ENCODE results near the gene TRAIP. TPM values are rescaled to one million over a fixed set of nuclear protein-coding genes. Genes with fewer than 3 reads are reported as not detected.

The TRAIP gene
- total RNA-seq, 2 donors from 2014 or later, result 2.8 to 7.7 TPM

GRCh38 chr3:49791571-49791970 lies 64.8 kb downstream of the TRAIP start:
- intact Hi-C loops (cut with DNase I), result no loop called here
- H3K36me3 ChIP-seq, result no peaks in the 10 kb centered on the region
- no peak for DNase-seq (ENCODE audit: low spot score)

GRCh38 chr3:49790626-49791411 lies 65.5 kb downstream of the TRAIP start:
- Histone ChIP-seq H3K4me3 (no peak overlapping the region), H3K36me3 (no peaks in the 10 kb centered on the region), H3K4me1 (replicated peaks) (no peaks in the 10 kb centered on the region), H3K9me3 (no peaks in the 10 kb centered on the region), H3K27me3 (replicated peaks; ENCODE audit: insufficient read depth) (no peaks in the 10 kb centered on the region), H3K27ac (no peak overlapping the region)
- WGBS, result 63% methylated on average over 9 of the region's 9 CpGs
- intact Hi-C loops (cut with DNase I), result no loop called here
- DNase-seq (ENCODE audit: low spot score), result no peak
- TF ChIP-seq POLR2AphosphoS5 (IDR thresholded peaks at IDR 0.05) (no peak), CTCF (IDR thresholded peaks at IDR 0.05) (no peak), POLR2A (IDR thresholded peaks at IDR 0.05) (no peak)

More at GRCh38 chr3:49791571-49791970, 64.8 kb downstream of the TRAIP start:
- TF ChIP-seq POLR2A (IDR thresholded peaks at IDR 0.05), result no peak
- TF ChIP-seq CTCF (IDR thresholded peaks at IDR 0.05), result no peak
- no peak for TF ChIP-seq POLR2AphosphoS5 (IDR thresholded peaks at IDR 0.05)
- H3K27ac ChIP-seq, result no peak overlapping the region
- 94% methylated on average over 4 of the region's 4 CpGs for WGBS
- no peaks in the 10 kb centered on the region for H3K27me3 ChIP-seq (replicated peaks; ENCODE audit: insufficient read depth)
- H3K4me3 ChIP-seq, result no peak overlapping the region
- H3K9me3 ChIP-seq, result no peaks in the 10 kb centered on the region
- H3K4me1 ChIP-seq (replicated peaks), result no peaks in the 10 kb centered on the region

- intact Hi-C loops (cut with DNase I), result loop anchor here (5.0 kb wide), 1 partner anchor 66 kb away; the partner anchor contains the start of gene GMPPB
These were observed 68.3 kb downstream of the TRAIP start for GRCh38 chr3:49788056-49788455.

GRCh38 chr3:49787536-49787935 lies 68.8 kb downstream of the TRAIP start:
- peak overlapping the region in 1 of 2 donors; percentile 96 for H3K27ac ChIP-seq
- intact Hi-C loops (cut with DNase I), result loop anchor here (5.0 kb wide), 1 partner anchor 65 kb away; the partner anchor contains the start of gene GMPPB

More at GRCh38 chr3:49788056-49788455, 68.3 kb downstream of the TRAIP start:
- WGBS, result 100% methylated on average over 2 of the region's 2 CpGs
- no peak for DNase-seq (ENCODE audit: low spot score)
- peaks cover 4% of the 10 kb centered on the region for H3K4me1 ChIP-seq (replicated peaks)
- H3K36me3 ChIP-seq, result no peaks in the 10 kb centered on the region
- H3K9me3 ChIP-seq, result no peaks in the 10 kb centered on the region
- no peak overlapping the region for H3K27ac ChIP-seq
- H3K27me3 ChIP-seq (replicated peaks; ENCODE audit: insufficient read depth), result no peaks in the 10 kb centered on the region
- H3K4me3 ChIP-seq, result no peak overlapping the region
- no peak for TF ChIP-seq POLR2AphosphoS5 (IDR thresholded peaks at IDR 0.05)

GRCh38 chr3:49787182-49787464 lies 69.2 kb downstream of the TRAIP start:
- peaks cover 4% of the 10 kb centered on the region for H3K4me1 ChIP-seq (replicated peaks)
- peak overlapping the region; percentile 96 to 98 for H3K27ac ChIP-seq
- intact Hi-C loops (cut with DNase I), result loop anchor here (5.0 kb wide), 1 partner anchor 65 kb away; the partner anchor contains the start of gene GMPPB
- TF ChIP-seq POLR2AphosphoS5 (IDR thresholded peaks at IDR 0.05) (no peak), POLR2A (IDR thresholded peaks at IDR 0.05) (no peak), CTCF (IDR thresholded peaks at IDR 0.05) (no peak)
- H3K36me3 ChIP-seq, result no peaks in the 10 kb centered on the region
- H3K9me3 ChIP-seq, result no peaks in the 10 kb centered on the region
- H3K27me3 ChIP-seq (replicated peaks; ENCODE audit: insufficient read depth), result no peaks in the 10 kb centered on the region
- WGBS, result 62% methylated on average over 3 of the region's 3 CpGs
- DNase-seq (ENCODE audit: low spot score), result no peak
- H3K4me3 ChIP-seq, result peak overlapping the region; percentile 89 to 90

More at GRCh38 chr3:49787536-49787935, 68.8 kb downstream of the TRAIP start:
- Histone ChIP-seq H3K27me3 (replicated peaks; ENCODE audit: insufficient read depth) (no peaks in the 10 kb centered on the region), H3K36me3 (no peaks in the 10 kb centered on the region), H3K9me3 (no peaks in the 10 kb centered on the region), H3K4me1 (replicated peaks) (peaks cover 4% of the 10 kb centered on the region), H3K4me3 (no peak overlapping the region)
- DNase-seq (ENCODE audit: low spot score), result no peak
- TF ChIP-seq CTCF (IDR thresholded peaks at IDR 0.05) (no peak), POLR2AphosphoS5 (IDR thresholded peaks at IDR 0.05) (no peak)
- WGBS, result 87% methylated on average over 5 of the region's 5 CpGs

Data from prostate gland (tissue), 2 donors.